Inferior parietal cortex (tissue), 1 donor: Measurements from ENCODE around the gene RAB36.

Source experiments
- DNase-seq: peaks from one replicate; pipeline ENCODE4 v3.0.0-alpha.2; 2016; ENCODE audit errors: extremely low spot score

RAB36 gene

GRCh38 chr22:23137905-23138561 is 7.2 kb upstream of the RAB36 start:
- DNase-seq = no peak

- DNase-seq = no peak
Observed at GRCh38 chr22:23138584-23139435, 6.5 kb upstream of the RAB36 start.

- no peak for DNase-seq
Observed at GRCh38 chr22:23140385-23140784, 4.9 kb upstream of the RAB36 start.

- no peak for DNase-seq
Observed at GRCh38 chr22:23142546-23143105, 2.7 kb upstream of the RAB36 start.

GRCh38 chr22:23143119-23143518 is 2.2 kb upstream of the RAB36 start:
- DNase-seq = no peak

GRCh38 chr22:23144432-23144831 is 845 bp upstream of the RAB36 start:
- no peak for DNase-seq

GRCh38 chr22:23145878-23146470 is 697 bp downstream of the RAB36 start:
- no peak for DNase-seq

- no peak for DNase-seq
Observed at GRCh38 chr22:23146478-23147205, 1.4 kb downstream of the RAB36 start.

- DNase-seq = no peak
Observed at GRCh38 chr22:23147617-23148387, 2.5 kb downstream of the RAB36 start.

- DNase-seq = no peak
Observed at GRCh38 chr22:23149743-23150238, 4.5 kb downstream of the RAB36 start.

- no peak for DNase-seq
Observed at GRCh38 chr22:23150762-23151161, 5.5 kb downstream of the RAB36 start.

- no peak for DNase-seq
Observed at GRCh38 chr22:23151827-23152226, 6.5 kb downstream of the RAB36 start.

GRCh38 chr22:23152238-23153114 is 7.2 kb downstream of the RAB36 start:
- DNase-seq = no peak

- no peak for DNase-seq
Observed at GRCh38 chr22:23153994-23154393, 8.7 kb downstream of the RAB36 start.

- DNase-seq = no peak
Observed at GRCh38 chr22:23154461-23154860, 9.2 kb downstream of the RAB36 start.

GRCh38 chr22:23155143-23155542 is 9.9 kb downstream of the RAB36 start:
- DNase-seq = no peak

GRCh38 chr22:23155831-23156230 is 10.6 kb downstream of the RAB36 start:
- DNase-seq = no peak

GRCh38 chr22:23156286-23156685 is 11.0 kb downstream of the RAB36 start:
- no peak for DNase-seq

GRCh38 chr22:23157560-23158515 is 12.6 kb downstream of the RAB36 start:
- no peak for DNase-seq
